KMS-11 (cell line): Measurements from ENCODE around the gene KAZN.

ENCODE experiments used
- H2AFZ ChIP-seq: fragments of 200-600 bp; sonication (generic); 2 replicates; pipeline ENCODE4 v1.6.1; 2016; ENCODE audit warnings: antibody characterized with exemption, mixed run types, low read depth
- H3K27ac ChIP-seq: fragments of 200-600 bp; sonication (generic); 2 replicates; pipeline ENCODE4 v1.6.1; 2016; ENCODE audit warnings: mild to moderate bottlenecking, mixed run types
- H3K27me3 ChIP-seq: fragments of 200-600 bp; sonication (generic); 2 replicates; pipeline ENCODE4 v1.6.1; 2017; ENCODE audit warnings: mild to moderate bottlenecking, low read depth, mixed run types, moderate library complexity; ENCODE audit not compliant: insufficient read depth
- H3K36me3 ChIP-seq: fragments of 200-600 bp; sonication (generic); 2 replicates; pipeline ENCODE4 v1.6.1; 2017; ENCODE audit warnings: mild to moderate bottlenecking, mixed run types; ENCODE audit not compliant: insufficient read depth
- H3K4me1 ChIP-seq: fragments of 200-600 bp; sonication (generic); 2 replicates; pipeline ENCODE4 v1.6.1; 2016; ENCODE audit warnings: mild to moderate bottlenecking, low read depth, mixed run types; ENCODE audit not compliant: poor library complexity, severe bottlenecking
- H3K4me2 ChIP-seq: fragments of 200-600 bp; sonication (generic); 2 replicates; pipeline ENCODE4 v1.7.0; 2016; ENCODE audit warnings: mild to moderate bottlenecking, mixed run types
- H3K4me3 ChIP-seq: fragments of 200-600 bp; sonication (generic); IDR thresholded peaks from 2 replicates; pipeline ENCODE4 v1.6.1; 2017; ENCODE audit warnings: low read depth, low read length, mixed read lengths; ENCODE audit not compliant: insufficient read depth
- H3K79me2 ChIP-seq: fragments of 200-600 bp; sonication (generic); 2 replicates; pipeline ENCODE4 v1.6.1; 2016; ENCODE audit warnings: low read depth, mixed run types; ENCODE audit not compliant: insufficient read depth
- H3K9ac ChIP-seq: fragments of 200-600 bp; sonication (generic); 2 replicates; pipeline ENCODE4 v1.6.1; 2016; ENCODE audit warnings: mild to moderate bottlenecking, mixed run types
- H4K20me1 ChIP-seq: fragments of 200-600 bp; sonication (generic); 2 replicates; pipeline ENCODE4 v1.6.1; 2016; ENCODE audit warnings: mild to moderate bottlenecking, mixed run types; ENCODE audit not compliant: insufficient read depth
- TF ChIP-seq, protein P1 (sequence below): fragments of 200-600 bp; sonication (generic); conservative IDR thresholded peaks from 2 replicates; pipeline ENCODE4 v1.6.1; 2017; ENCODE audit warnings: low read depth, mild to moderate bottlenecking, antibody characterized with exemption, low read length, moderate library complexity, mixed read lengths

Gene KAZN

DNA sequence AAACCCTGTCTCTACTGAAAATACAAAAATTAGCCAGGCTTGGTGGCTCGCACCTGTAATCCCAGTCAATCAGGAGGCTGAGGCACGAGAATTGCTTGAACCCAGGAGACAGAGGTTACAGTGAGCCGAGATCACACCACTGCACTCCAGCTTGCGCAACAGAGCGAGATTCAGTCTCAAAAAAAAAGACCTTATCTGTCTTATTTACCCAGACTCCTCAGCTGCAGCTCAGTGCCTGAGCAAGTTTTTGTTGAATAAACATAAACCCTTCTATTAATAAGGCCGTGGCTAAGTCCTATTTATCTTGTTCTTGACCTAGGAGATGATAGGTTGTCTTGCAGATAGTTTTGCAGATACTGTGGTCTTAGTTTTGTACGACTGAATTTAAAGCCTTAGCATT lies 418.6 kb downstream of the KAZN start:
- TF ChIP-seq, protein P1, sequence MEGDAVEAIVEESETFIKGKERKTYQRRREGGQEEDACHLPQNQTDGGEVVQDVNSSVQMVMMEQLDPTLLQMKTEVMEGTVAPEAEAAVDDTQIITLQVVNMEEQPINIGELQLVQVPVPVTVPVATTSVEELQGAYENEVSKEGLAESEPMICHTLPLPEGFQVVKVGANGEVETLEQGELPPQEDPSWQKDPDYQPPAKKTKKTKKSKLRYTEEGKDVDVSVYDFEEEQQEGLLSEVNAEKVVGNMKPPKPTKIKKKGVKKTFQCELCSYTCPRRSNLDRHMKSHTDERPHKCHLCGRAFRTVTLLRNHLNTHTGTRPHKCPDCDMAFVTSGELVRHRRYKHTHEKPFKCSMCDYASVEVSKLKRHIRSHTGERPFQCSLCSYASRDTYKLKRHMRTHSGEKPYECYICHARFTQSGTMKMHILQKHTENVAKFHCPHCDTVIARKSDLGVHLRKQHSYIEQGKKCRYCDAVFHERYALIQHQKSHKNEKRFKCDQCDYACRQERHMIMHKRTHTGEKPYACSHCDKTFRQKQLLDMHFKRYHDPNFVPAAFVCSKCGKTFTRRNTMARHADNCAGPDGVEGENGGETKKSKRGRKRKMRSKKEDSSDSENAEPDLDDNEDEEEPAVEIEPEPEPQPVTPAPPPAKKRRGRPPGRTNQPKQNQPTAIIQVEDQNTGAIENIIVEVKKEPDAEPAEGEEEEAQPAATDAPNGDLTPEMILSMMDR = no peak
- Histone ChIP-seq H3K79me2 (no peaks in the 10 kb centered on the region), H3K4me3 (no peak overlapping the region), H3K27me3 (no peaks in the 10 kb centered on the region), H3K4me1 (no peaks in the 10 kb centered on the region), H3K27ac (no peak overlapping the region), H3K9ac (no peak overlapping the region), H3K36me3 (no peaks in the 10 kb centered on the region), H3K4me2 (no peak overlapping the region), H2AFZ (no peak overlapping the region), H4K20me1 (no peaks in the 10 kb centered on the region)

DNA sequence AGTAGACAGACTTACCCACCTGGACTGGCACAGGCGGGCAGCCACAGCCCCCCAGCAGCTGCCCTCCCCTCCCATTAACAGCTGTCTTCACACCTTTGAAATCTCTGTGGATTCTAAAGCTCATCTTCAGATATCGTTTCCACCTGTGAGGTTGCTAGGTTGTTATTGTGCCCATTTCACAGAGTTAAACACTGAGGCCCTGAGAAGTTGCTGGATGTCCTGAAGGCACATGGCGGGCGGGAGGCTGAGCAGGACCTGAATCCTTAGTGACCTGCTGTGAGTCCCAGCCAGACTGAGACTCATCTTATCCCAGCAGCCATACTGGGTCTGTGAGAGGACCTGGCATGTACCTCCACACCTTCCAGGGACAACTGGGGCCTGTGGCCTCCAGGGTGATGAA lies 420.3 kb downstream of the KAZN start:
- no peaks in the 10 kb centered on the region for H3K79me2 ChIP-seq
- H4K20me1 ChIP-seq = no peaks in the 10 kb centered on the region
- H3K27me3 ChIP-seq = no peaks in the 10 kb centered on the region
- H2AFZ ChIP-seq = no peak overlapping the region
- TF ChIP-seq, protein P1 = no peak
- H3K9ac ChIP-seq = no peak overlapping the region
- H3K27ac ChIP-seq = no peak overlapping the region
- H3K4me3 ChIP-seq = no peak overlapping the region
- H3K4me2 ChIP-seq = no peak overlapping the region
- no peaks in the 10 kb centered on the region for H3K36me3 ChIP-seq
- no peaks in the 10 kb centered on the region for H3K4me1 ChIP-seq

DNA sequence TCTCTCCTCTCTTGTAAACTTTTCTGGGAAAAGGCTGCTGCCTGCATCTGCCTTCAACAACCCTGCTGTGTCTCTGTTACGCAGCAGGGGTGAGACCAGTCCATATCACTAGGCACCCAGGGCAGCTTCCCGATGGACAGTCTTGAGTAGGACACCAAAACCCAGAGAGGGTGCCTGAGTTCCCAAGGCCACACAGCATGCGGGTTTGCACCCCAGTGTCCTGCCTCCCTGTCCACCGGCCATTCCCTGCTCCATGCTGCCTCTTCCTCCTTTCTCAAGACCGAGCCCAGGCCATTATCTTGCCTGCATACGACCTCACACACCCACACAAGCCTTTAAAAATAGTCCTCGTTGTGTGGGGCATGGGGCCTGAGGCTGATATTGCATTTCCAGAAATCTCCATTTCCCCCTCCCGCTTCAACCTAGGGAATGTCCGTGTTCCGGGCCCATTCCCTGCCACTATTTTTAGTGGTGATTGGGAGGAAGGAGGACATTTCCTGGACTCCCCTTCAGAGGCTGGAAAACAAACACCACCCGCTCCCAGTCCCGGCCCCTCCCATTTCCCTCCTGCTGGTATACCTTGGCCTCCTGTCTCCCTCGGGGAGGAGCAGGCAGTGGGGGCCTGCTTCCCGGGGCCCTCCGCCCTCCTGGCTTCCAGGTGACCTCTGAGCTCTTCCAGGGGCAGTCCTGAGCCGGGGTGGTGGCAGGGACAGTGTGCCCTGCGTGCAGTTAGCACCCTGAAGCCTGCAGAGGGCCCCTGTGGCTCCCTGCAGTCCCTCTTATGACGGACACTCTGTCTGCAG lies 422.7 kb downstream of the KAZN start:
- no peak overlapping the region for H3K27ac ChIP-seq
- no peak overlapping the region for H2AFZ ChIP-seq
- no peaks in the 10 kb centered on the region for H3K4me1 ChIP-seq
- H3K27me3 ChIP-seq = no peaks in the 10 kb centered on the region; the same call in 1 of the 2 replicates
- no peaks in the 10 kb centered on the region for H4K20me1 ChIP-seq
- no peak overlapping the region for H3K4me2 ChIP-seq
- H3K79me2 ChIP-seq = no peaks in the 10 kb centered on the region
- TF ChIP-seq, protein P1 = no peak
- no peak overlapping the region for H3K4me3 ChIP-seq
- H3K36me3 ChIP-seq = no peaks in the 10 kb centered on the region
- H3K9ac ChIP-seq = no peak overlapping the region

DNA sequence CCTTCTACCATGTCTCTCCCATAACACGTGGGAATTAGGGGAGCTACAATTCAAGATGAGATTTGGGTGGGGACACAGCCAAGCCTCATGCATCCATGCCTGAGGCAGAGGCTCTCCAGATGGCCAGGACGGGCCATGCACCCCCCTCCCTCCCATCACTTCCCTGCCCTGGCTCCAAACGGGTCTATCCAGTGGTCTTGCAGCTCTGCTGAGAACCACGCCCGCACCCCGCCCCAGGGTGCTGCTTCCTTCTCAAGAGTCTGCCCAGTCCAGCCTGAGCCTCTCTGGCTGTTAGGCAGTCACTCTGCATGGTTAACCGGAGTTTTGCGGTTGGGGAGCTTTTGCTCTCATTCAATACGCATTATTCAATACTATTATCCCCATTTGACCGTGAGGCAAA lies 423.6 kb downstream of the KAZN start:
- Histone ChIP-seq H3K27ac (no peak overlapping the region), H3K79me2 (no peaks in the 10 kb centered on the region), H2AFZ (no peak overlapping the region), H3K4me3 (no peak overlapping the region), H3K36me3 (no peaks in the 10 kb centered on the region), H3K4me2 (no peak overlapping the region), H3K4me1 (no peaks in the 10 kb centered on the region), H3K27me3 (no peaks in the 10 kb centered on the region; the same call in 1 of the 2 replicates), H3K9ac (no peak overlapping the region), H4K20me1 (no peaks in the 10 kb centered on the region)
- TF ChIP-seq, protein P1 = no peak
